Central memory CD4-positive, alpha-beta T cell (primary cell): ENCODE measurements around the gene TGFBR2.

Experiments used
- DNase-seq: peaks from one replicate; pipeline ENCODE4 v3.0.0; 2022

Gene TGFBR2

DNA sequence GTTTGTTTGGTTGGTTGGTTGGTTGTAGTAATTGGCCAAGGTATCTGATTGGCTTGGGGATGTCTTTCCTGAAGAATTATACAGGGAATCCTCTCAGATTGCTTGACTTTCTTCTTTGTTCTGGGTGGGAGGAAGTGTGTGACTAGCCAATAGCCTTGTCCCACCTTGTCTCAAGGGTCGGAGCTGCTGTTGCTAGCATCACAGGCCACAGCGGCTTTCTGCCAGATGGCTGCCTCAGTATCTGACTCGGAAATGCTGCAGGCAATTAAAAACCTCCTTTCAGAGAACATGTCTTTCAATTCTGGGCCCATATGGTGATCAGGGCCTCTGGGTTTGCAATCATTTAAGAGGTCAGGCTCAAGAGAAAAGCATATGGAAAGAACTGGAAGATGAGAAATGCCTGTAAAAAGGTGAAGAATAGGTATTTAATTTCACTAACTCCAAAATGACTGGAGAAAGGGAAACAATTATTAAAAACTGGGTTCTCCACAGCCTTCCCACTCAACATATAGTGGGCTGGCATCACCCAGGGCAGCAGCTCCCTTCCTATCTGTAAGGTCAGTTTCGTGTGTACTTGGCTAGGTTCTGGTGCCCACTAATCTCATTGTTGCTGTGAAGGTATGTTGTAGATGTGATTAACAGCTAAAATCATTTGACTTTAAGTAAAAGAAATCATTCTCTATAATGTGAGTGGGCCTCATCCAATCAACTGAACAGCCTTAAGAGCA, 32.4 kb downstream of the TGFBR2 start:
- no peak for DNase-seq

- DNase-seq: no peak
These were observed 33.5 kb downstream of the TGFBR2 start for GRCh38 chr3:30639937-30640336.

- no peak for DNase-seq
These were observed 34.5 kb downstream of the TGFBR2 start for GRCh38 chr3:30640851-30641250.

DNA sequence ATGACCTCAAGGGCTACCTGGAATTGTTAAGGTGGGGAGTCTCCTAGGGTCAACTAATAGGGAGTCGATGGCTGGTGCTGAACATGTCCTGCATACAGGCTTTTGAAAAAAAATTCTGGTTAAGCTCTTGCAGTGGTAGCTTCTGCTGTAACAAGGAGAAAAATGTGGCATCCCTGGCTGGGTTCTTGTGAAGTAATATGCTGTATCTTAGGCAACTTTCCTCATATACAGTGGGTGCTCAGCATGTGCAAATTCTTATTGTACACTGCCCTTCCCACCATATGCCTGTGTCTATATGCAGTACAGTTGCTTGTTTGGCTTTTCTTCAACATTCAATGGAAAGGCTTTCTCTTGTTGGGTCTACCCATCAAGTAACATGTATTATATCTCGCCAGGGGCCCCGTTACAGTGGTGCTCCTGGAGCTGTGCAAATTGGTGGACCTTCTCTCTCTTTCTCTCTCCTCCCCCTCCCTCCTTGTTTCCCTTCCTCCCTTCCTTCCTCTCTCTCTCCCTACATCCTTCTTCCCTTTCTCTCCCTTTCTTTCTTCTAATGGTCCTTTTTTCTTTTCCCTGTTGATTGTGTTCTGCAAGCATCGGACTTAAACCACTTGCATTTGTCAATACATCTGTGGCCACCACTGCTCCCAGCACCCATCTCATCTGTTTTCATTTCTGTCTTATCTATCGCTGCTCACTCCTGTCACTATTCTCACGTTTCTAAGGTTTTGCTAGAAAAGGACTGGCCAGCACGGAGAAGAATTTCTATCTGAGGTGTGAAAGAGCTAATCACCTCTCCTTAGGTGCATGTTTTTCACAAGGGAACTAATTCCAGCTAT, 35.2 kb downstream of the TGFBR2 start:
- no peak for DNase-seq

DNA sequence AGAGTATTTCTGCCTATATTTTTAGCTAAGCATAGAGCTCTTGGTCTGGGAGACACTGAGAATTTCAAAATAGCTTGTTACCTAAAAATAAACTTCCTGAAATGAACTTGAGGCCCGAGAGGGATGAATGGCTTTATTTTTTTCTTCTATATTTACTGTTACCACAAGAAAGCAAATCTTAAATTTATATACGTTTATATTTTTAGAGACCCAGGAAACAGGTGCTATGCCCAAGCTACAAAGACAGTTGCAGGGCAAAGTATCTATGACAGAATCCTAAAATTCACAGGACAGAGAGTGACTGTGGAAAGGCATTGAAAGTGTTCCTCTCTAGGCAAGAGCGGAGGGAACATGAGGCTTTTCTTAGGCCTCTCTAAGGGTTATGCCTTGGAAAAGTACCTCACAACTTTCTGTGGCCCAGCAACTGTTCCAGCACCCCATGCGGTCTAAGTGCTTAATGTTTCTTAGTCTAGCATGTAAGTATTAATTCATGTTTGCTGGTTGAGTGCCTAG, 36.5 kb downstream of the TGFBR2 start:
- no peak for DNase-seq

- DNase-seq: peak; percentile 62
These were observed 37.5 kb downstream of the TGFBR2 start for GRCh38 chr3:30643763-30644462.

DNA sequence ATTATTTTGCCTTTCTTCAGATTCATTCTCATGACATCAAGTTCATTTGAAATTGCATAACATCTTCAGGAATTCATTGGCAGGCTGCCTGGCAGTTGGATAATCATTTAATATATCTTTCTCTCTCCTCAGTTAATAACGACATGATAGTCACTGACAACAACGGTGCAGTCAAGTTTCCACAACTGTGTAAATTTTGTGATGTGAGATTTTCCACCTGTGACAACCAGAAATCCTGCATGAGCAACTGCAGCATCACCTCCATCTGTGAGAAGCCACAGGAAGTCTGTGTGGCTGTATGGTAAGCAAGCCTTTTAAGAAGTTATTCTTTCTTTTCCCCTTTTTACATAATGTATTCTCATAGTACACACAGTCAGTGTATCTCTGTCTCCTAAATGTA, 38.2 kb downstream of the TGFBR2 start:
- DNase-seq: peak; percentile 67

DNA sequence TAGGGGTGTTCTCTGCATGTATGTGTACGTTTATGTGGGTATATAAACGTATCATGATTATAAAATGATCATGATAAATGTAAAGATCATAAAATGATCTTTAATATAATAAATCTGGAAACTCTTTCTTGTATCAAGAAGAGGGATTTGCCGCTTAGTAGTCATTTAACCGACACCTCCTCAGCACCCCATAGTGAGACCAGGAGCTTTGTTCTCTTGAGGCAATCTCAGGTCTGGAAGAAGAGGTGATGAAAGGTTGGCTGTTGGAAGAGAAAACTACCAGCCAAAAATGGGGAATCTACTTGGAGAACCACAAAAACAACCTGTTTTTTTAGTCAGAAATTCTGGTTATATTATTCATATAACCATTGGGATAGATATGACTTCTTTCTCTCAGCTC, 38.7 kb downstream of the TGFBR2 start:
- DNase-seq: no peak

- no peak for DNase-seq
These were observed 39.9 kb downstream of the TGFBR2 start for GRCh38 chr3:30646181-30646876.

GRCh38 chr3:30646961-30647752, 40.8 kb downstream of the TGFBR2 start:
- DNase-seq: no peak

- DNase-seq: no peak
These were observed 42.4 kb downstream of the TGFBR2 start for GRCh38 chr3:30648670-30649357.

- no peak for DNase-seq
These were observed 43.3 kb downstream of the TGFBR2 start for GRCh38 chr3:30649572-30650318.

- DNase-seq: no peak
These were observed 44.1 kb downstream of the TGFBR2 start for GRCh38 chr3:30650348-30650995.

- DNase-seq: no peak
These were observed 47.9 kb downstream of the TGFBR2 start for GRCh38 chr3:30654269-30654668.

- peak; percentile 80 for DNase-seq
These were observed 48.9 kb downstream of the TGFBR2 start for GRCh38 chr3:30655187-30655812.

GRCh38 chr3:30656624-30657141, 50.3 kb downstream of the TGFBR2 start:
- DNase-seq: no peak

DNA sequence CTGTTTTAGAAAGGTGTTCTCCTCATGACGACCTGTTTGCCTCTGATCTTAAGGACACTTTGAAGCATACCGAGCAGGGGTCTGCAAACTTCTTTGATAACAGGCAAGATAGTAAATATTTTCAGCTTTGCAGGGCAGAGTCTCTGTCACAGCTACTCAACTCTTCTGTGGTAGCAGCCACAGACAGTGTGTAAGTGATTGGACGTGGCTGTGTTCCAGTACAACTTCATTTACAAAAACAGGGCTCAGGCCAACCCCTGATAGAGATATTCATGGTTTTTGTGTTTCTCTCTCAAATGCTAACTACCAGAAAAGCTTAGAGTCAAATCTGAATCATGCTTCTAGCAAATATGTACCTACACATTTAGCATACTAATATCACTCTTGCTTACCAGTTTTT, 51.5 kb downstream of the TGFBR2 start:
- peak; percentile 46 for DNase-seq

- peak; percentile 75 for DNase-seq
These were observed 52.1 kb downstream of the TGFBR2 start for GRCh38 chr3:30658328-30659052.
